Measurements from ENCODE around the gene TMPRSS12. TPM values are rescaled to one million over a fixed set of nuclear protein-coding genes. Genes with fewer than 3 reads are reported as not detected.

The TMPRSS12 gene
- total RNA-seq, 1 experiment from 2014 or later = not detected

GRCh38 chr12:50913224-50913623 lies 70.5 kb downstream of the TMPRSS12 start:
- no TSS peak for BruUV-seq (replicated peaks)

GRCh38 chr12:50914872-50915484 lies 72.3 kb downstream of the TMPRSS12 start:
- peaks cover 6% of the 10 kb centered on the region; the same call in 1 of the 2 replicates for H3K9me3 ChIP-seq (ENCODE audit: control insufficient read depth, insufficient read depth, low read depth, low read length)
- POLR2A ChIA-PET = no interaction called here
- no peaks in the 10 kb centered on the region for H3K27me3 ChIP-seq (ENCODE audit: control insufficient read depth, insufficient read depth, low read length)
- no peaks in the 10 kb centered on the region for H3K4me1 ChIP-seq (ENCODE audit: control insufficient read depth, insufficient read depth, low read length)
- intact Hi-C loops (cut with micrococcal nuclease; ENCODE audit: unreplicated experiment) = no loop called here
- H3K27ac ChIP-seq (ENCODE audit: low read length) = no peak overlapping the region
- CTCF ChIA-PET = no interaction called here
- H3K4me3 ChIP-seq (ENCODE audit: low read depth in 2 of 2, low read length in 2 of 2) = no peak overlapping the region
- ATAC-seq (no peak), DNase-seq (ENCODE audit: low read depth, low spot score) (no peak)
- in situ Hi-C loops (cut with HindIII; ENCODE audit: low pct_unique_long_range_greater_than_20kb, low sequenced_read_pairs) = no loop called here
- no peaks in the 10 kb centered on the region for H3K36me3 ChIP-seq (ENCODE audit: control insufficient read depth, insufficient read depth, low read length)
- no peak for TF ChIP-seq REST (IDR thresholded peaks at IDR 0.05; ENCODE audit: insufficient read depth in 1 of 2, low read depth in 2 of 2, low read length in 1 of 2)
- no peak for TF ChIP-seq SIN3A (IDR thresholded peaks at IDR 0.05; ENCODE audit: borderline replicate concordance, insufficient read depth, low read depth, low read length)
- TF ChIP-seq TCF7L2 (IDR thresholded peaks at IDR 0.05; ENCODE audit: low read depth, low read length) = no peak
- TF ChIP-seq CTCF (IDR thresholded peaks at IDR 0.05) = no peak
- TF ChIP-seq POLR2AphosphoS5 (IDR thresholded peaks at IDR 0.05; ENCODE audit: low read depth, low read length) = no peak
- BruUV-seq (replicated peaks) = no TSS peak

More at GRCh38 chr12:50913224-50913623, 70.5 kb downstream of the TMPRSS12 start:
- Histone ChIP-seq H3K4me1 (ENCODE audit: control insufficient read depth, insufficient read depth, low read length) (no peaks in the 10 kb centered on the region), H3K27ac (ENCODE audit: low read length) (no peak overlapping the region), H3K9me3 (ENCODE audit: control insufficient read depth, insufficient read depth, low read depth, low read length) (peaks cover 6% of the 10 kb centered on the region; the same call in 1 of the 2 replicates), H3K4me3 (ENCODE audit: low read depth in 2 of 2, low read length in 2 of 2) (no peak overlapping the region), H3K27me3 (ENCODE audit: control insufficient read depth, insufficient read depth, low read length) (no peaks in the 10 kb centered on the region), H3K36me3 (ENCODE audit: control insufficient read depth, insufficient read depth, low read length) (no peaks in the 10 kb centered on the region)
- no peak for DNase-seq (ENCODE audit: low read depth, low spot score)
- ATAC-seq = no peak
- in situ Hi-C loops (cut with HindIII; ENCODE audit: low pct_unique_long_range_greater_than_20kb, low sequenced_read_pairs) = no loop called here
- intact Hi-C loops (cut with micrococcal nuclease; ENCODE audit: unreplicated experiment) = no loop called here
- TF ChIP-seq SIN3A (IDR thresholded peaks at IDR 0.05; ENCODE audit: borderline replicate concordance, insufficient read depth, low read depth, low read length) = no peak
- no peak for TF ChIP-seq REST (IDR thresholded peaks at IDR 0.05; ENCODE audit: insufficient read depth in 1 of 2, low read depth in 2 of 2, low read length in 1 of 2)
- TF ChIP-seq CTCF (IDR thresholded peaks at IDR 0.05) = no peak
- no peak for TF ChIP-seq POLR2AphosphoS5 (IDR thresholded peaks at IDR 0.05; ENCODE audit: low read depth, low read length)
- TF ChIP-seq TCF7L2 (IDR thresholded peaks at IDR 0.05; ENCODE audit: low read depth, low read length) = no peak
- ChIA-PET POLR2A (interaction anchor here (1.0 kb wide), 1 partner anchor 30 kb away, joined by 3 read pairs; no protein-coding TSS in a partner anchor), CTCF (no interaction called here)
